ENCODE data around the gene SLC16A5. TPM values are rescaled to one million over a fixed set of nuclear protein-coding genes. Genes with fewer than 3 reads are reported as not detected.
"Not testable (repeated sequence)": the region's sequence is repeated elsewhere in the genome, so short reads cannot be mapped to it uniquely, and the experiment has no call there.

The SLC16A5 gene
- total RNA-seq, 4 donors from 2014 or later: 4.6 to 27.9 (median 7.7) TPM

DNA sequence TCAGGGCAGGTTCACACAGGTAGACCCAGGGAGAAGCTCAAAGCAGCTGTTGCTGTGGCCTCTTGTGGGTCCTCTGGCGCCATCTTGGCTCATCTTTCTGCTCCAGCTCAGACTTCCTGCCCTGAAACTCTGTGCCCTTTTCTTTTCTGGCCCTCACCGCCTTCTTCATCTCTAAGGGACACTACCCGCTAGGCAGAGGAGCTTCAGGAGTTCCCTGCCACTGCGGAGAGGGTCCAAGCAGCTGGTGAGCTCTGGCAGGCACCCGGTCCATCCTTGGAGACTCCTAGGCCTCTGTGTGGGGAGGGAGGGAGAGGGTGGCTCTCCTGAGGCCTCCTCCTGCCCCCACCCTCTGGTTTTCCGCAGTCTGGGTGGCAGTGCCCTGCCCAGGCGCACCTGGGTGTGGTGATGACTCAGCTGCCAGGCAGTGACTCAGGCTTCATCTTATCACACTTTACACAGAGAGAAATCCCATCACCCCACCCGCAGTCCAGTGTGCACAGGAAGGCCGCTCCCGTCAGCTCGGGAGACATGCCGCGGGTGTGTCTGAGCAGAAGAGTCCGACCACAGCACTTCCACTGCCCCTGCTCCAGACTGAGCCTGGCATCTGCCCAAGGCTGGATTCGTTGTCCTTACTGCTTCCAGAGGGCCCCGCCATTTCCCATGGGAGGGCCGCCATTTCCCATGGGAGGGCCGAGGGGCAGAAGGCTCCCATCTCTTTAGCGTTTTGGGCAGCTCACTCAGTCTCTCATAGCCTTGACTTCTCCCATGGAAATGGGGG, 36.5 kb downstream of the SLC16A5 start:
- TF ChIP-seq EP300 (IDR thresholded peaks at IDR 0.05) (no peak), POLR2A (IDR thresholded peaks at IDR 0.05) (no peak)
- TF ChIP-seq, protein P1, sequence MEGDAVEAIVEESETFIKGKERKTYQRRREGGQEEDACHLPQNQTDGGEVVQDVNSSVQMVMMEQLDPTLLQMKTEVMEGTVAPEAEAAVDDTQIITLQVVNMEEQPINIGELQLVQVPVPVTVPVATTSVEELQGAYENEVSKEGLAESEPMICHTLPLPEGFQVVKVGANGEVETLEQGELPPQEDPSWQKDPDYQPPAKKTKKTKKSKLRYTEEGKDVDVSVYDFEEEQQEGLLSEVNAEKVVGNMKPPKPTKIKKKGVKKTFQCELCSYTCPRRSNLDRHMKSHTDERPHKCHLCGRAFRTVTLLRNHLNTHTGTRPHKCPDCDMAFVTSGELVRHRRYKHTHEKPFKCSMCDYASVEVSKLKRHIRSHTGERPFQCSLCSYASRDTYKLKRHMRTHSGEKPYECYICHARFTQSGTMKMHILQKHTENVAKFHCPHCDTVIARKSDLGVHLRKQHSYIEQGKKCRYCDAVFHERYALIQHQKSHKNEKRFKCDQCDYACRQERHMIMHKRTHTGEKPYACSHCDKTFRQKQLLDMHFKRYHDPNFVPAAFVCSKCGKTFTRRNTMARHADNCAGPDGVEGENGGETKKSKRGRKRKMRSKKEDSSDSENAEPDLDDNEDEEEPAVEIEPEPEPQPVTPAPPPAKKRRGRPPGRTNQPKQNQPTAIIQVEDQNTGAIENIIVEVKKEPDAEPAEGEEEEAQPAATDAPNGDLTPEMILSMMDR (IDR thresholded peaks at IDR 0.05): no peak
- Histone ChIP-seq H3K9me3 (no peaks in the 10 kb centered on the region), H3K4me1 (peaks cover 0 to 15% (median 3%) of the 10 kb centered on the region in 4 donors), H3K36me3 (peaks cover 0 to 24% (median 0%) of the 10 kb centered on the region in 3 donors), H3K4me3 (no peak overlapping the region), H3K27me3 (no peaks in the 10 kb centered on the region), H3K27ac (peak overlapping the region in 1 of 4 donors; percentile 77)
- WGBS, 2 donors: 80 to 85% methylated on average over 15 to 19 of the region's 19 CpGs
- no peak for DNase-seq (ENCODE audit: low spot score in 2 of 2)

DNA sequence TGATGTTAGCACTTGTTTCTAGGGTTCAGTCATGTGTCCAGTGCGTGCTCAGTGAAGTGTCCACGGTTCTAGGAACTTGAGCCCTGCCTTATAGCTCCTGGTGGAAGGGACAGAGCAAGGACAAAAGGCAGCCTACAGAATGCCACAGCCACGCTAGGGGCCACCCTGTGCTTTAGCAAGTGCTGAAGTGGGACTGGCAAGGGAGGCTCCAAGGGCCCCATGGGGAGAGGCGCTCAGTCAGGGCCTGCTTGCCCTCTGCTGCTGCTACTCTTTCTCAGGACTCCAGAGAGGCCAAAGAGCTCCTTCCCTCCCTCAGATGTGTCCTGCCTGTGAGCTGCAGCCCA, 37.0 kb downstream of the SLC16A5 start:
- Histone ChIP-seq H3K36me3 (peaks cover 0 to 27% (median 0%) of the 10 kb centered on the region in 3 donors), H3K4me3 (no peak overlapping the region), H3K4me1 (peaks cover 0 to 12% (median 3%) of the 10 kb centered on the region in 4 donors), H3K27ac (peak overlapping the region in 1 of 4 donors; percentile 77), H3K9me3 (no peaks in the 10 kb centered on the region), H3K27me3 (no peaks in the 10 kb centered on the region)
- 92 to 96% methylated on average over 3 to 4 of the region's 4 CpGs for WGBS, 2 donors
- TF ChIP-seq, protein P1 (IDR thresholded peaks at IDR 0.05): no peak
- TF ChIP-seq POLR2A (IDR thresholded peaks at IDR 0.05) (no peak), EP300 (IDR thresholded peaks at IDR 0.05) (no peak)
- DNase-seq (ENCODE audit: low spot score in 2 of 2): no peak

DNA sequence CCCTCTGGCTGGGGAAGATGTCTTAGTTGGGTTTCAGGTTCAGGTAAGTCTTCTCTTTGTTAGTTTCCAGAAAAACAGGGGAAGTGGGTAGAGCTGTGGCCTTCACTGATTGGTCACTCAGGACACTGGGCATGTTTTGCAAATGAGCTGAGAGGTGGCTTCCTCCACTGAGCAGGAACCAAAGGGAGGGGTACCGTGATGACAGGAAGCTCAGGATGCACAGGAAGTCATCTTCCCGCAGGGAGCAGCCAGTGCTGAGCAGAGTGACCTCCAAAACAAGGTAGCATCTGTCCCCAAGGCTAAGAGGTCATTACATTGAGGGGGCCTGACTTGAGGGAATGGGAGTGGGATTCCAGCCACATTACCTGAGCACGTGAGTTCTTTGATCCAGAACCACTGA, 38.2 kb downstream of the SLC16A5 start:
- TF ChIP-seq, protein P1 (IDR thresholded peaks at IDR 0.05): no peak
- TF ChIP-seq POLR2A (IDR thresholded peaks at IDR 0.05) (no peak), EP300 (IDR thresholded peaks at IDR 0.05) (no peak)
- WGBS, 2 donors: 39 to 41% methylated on average over 3 of the region's 3 CpGs
- H3K9me3 ChIP-seq: no peaks in the 10 kb centered on the region

DNA sequence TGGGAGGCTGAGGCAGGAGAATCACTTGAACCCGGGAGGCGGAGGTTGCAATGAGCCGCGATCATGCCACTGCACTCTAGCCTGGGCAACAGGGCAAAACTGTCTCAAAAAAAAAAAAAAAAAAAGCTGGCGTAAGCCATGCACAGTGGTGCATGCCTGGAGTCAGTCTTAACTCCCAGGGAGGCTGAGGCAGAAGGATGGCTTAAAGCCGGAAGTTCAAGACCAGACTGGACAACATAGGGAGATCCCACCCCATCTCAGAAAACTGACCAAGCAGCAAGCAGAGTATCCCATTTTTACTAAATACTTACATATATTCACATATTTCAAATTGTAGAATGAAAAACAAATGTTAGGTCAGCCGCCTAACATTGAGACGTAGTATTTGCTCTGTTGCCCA, 39.2 kb downstream of the SLC16A5 start:
- Histone ChIP-seq H3K27ac (no peak overlapping the region), H3K9me3 (no peaks in the 10 kb centered on the region), H3K4me3 (no peak overlapping the region), H3K36me3 (peaks cover 0 to 21% (median 0%) of the 10 kb centered on the region in 3 donors), H3K27me3 (no peaks in the 10 kb centered on the region), H3K4me1 (peaks cover 0 to 22% (median 4%) of the 10 kb centered on the region in 4 donors)
- TF ChIP-seq POLR2A (IDR thresholded peaks at IDR 0.05) (no peak), EP300 (IDR thresholded peaks at IDR 0.05) (no peak)
- TF ChIP-seq, protein P1 (IDR thresholded peaks at IDR 0.05): no peak
- 91 to 93% methylated on average over 8 of the region's 8 CpGs for WGBS, 2 donors
- no peak for DNase-seq (ENCODE audit: low spot score in 2 of 2)

More for the DNA sequence above, 38.2 kb downstream of the SLC16A5 start:
- no peak overlapping the region for H3K4me3 ChIP-seq
- no peak overlapping the region for H3K27ac ChIP-seq
- no peaks in the 10 kb centered on the region for H3K27me3 ChIP-seq
- no peak for DNase-seq (ENCODE audit: low spot score in 2 of 2)
- H3K36me3 ChIP-seq: peaks cover 0 to 28% (median 0%) of the 10 kb centered on the region in 3 donors
- H3K4me1 ChIP-seq: peaks cover 0 to 20% (median 3%) of the 10 kb centered on the region in 4 donors

DNA sequence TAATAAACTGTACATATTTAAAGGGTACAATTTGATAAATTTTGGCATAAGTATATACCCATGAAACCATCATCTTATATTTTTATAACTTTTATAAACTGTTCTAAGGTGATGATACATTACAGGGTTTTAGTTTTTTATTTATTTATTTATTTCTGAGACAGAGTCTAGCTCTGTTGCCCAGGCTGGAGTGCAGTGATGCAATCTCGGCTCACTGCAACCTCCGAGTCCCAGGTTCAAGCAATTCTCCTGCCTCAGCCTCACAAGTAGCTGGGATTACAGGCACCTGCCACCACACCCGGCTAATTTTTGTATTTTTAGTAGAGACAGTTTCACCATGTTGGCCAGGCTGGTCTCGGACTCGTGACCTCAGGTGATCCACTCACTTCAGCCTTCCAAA, 40.2 kb downstream of the SLC16A5 start:
- H3K4me3 ChIP-seq; H3K9me3 ChIP-seq; H3K27me3 ChIP-seq; DNase-seq (ENCODE audit: low spot score in 2 of 2); H3K27ac ChIP-seq: not testable (repeated sequence)
- Histone ChIP-seq H3K36me3 (peaks cover 0 to 21% (median 0%) of the 10 kb centered on the region in 3 donors), H3K4me1 (peaks cover 0 to 28% (median 9%) of the 10 kb centered on the region in 4 donors)
- 84 to 94% methylated on average over 5 of the region's 5 CpGs for WGBS, 2 donors
